Stomach (tissue), 4 donors: Measurements from ENCODE around the gene PTPRM.

Experiments
- POLR2AphosphoS5 ChIP-seq, 3 donors: sonication (generic); formaldehyde crosslinking; IDR thresholded peaks; one replicate each; pipeline ENCODE4 v1.6.1; 2016; ENCODE audit warnings: antibody characterized with exemption in 3 of 3
- TF ChIP-seq, protein P1 (sequence below), 7 experiments: fragments of 450-650 bp in 4 of 7; fragments of 200-600 bp in 3 of 7; sonication (generic) in 3 of 7; IDR thresholded peaks; one replicate each; pipeline ENCODE4 v1.5.1; 2016 to 2019; ENCODE audit warnings: antibody characterized with exemption in 7 of 7, control low read depth in 2 of 7, mild to moderate bottlenecking in 1 of 7

DNA sequence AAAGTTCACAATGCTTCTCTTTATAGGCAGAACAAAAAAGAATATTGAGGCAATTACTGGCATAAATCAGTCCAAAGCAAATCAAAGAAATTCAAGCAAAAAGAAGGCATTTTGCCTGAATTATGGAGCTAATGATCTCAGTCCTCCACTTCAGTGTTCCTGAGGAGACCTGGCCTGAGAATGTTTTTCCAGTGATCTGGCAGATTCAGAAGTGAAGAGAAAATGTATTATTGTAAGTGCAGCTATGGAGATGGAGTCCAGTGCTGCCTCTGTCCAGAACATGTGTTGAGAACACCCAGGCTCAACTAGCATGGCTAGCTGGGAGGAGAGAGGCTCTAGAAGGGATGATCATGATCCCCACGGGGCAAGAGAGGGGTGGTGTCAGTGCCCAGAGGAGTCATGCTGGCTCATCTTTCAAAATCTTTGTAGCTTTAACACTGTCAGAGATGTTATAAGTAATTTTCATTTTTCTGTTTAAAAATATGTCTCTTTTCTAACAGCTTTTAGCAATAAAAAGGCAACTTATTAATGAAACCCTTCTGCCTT, 675.1 kb downstream of the PTPRM start:
- TF ChIP-seq, protein P1, sequence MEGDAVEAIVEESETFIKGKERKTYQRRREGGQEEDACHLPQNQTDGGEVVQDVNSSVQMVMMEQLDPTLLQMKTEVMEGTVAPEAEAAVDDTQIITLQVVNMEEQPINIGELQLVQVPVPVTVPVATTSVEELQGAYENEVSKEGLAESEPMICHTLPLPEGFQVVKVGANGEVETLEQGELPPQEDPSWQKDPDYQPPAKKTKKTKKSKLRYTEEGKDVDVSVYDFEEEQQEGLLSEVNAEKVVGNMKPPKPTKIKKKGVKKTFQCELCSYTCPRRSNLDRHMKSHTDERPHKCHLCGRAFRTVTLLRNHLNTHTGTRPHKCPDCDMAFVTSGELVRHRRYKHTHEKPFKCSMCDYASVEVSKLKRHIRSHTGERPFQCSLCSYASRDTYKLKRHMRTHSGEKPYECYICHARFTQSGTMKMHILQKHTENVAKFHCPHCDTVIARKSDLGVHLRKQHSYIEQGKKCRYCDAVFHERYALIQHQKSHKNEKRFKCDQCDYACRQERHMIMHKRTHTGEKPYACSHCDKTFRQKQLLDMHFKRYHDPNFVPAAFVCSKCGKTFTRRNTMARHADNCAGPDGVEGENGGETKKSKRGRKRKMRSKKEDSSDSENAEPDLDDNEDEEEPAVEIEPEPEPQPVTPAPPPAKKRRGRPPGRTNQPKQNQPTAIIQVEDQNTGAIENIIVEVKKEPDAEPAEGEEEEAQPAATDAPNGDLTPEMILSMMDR (IDR thresholded peaks at IDR 0.05) = no peak
- no peak for TF ChIP-seq POLR2AphosphoS5 (IDR thresholded peaks at IDR 0.05)
